ENCODE results near the gene TACC2.
"Not testable (repeated sequence)": the region's sequence is repeated elsewhere in the genome, so short reads cannot be mapped to it uniquely, and the experiment has no call there.

Gene TACC2

DNA sequence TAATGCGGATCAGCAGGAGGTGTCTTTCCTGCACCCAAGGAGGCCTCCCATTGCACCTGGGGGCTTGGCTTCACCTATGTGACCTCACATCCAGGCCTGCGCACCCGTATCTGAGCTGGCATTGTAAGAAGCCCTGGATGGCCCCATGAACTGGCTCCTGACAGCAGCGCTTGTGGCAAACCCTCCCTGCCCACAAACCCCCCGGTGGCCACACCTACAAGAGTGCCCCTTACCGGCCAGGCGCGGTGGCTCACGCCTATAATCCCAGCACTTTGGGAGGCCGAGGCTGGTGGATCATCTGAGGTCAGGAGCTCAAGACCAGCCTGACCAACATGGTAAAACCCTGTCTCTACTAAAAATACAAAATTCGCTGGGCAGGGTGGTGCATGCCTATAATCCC, 107.2 kb downstream of the TACC2 start:
- DNase-seq: not testable (repeated sequence)

DNA sequence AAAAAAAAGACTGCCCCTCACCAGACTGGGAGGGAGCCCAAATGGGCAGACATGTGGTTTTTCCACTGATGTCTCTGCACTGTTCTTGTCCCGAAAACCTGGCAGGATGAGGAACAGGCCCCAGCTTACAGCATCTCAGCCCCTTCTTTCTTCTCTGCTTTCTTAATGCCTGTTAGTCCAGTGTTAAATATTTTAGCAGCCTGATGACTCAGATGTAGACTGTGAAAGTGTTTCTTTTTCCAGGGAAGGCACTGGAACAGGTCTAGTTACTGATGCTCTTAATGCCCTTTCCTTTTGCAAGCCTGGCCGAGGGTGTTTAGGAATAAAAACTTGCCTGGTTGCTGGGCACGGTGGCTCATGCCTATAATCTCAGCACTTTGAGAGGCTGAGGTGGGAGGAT, 107.7 kb downstream of the TACC2 start:
- no peak for DNase-seq

DNA sequence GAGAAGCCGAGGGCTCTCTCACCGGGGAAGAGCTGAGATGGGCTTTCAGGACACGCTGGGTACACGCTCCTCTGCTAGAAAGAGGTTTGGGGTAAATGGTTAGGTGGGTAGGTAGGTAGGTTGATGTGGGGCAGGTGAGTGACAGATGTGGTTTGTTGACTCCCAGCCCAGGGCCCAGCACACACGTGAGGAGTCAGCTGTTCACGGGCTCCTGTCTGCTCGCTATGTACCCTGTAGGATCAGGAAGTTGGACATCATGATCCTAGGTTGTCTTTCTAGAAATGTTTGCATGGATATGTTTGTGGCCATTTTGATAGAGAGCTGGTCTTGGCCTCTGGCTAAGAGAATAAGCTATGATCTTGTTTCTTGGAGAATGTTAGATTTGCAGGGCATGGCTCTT, 109.0 kb downstream of the TACC2 start:
- DNase-seq: no peak

DNA sequence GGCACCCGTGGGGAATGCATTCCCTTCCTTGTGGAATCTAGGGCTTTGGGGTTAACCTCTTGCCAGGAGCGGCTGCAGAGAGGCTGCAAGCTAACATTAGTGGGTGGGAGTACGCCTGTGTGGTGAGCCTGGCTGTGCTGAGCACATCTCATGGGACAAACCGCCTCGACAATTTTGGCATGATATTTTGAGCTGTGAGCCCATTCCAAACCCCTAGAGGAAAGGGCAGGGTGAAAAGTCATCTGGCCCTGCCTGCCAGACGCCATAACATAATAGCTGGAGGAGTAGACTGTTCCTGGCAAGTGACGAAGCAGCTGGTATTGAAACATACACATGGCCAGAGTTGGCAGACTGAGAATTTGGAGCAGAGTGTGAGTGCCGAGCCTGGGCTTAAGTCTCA, 110.0 kb downstream of the TACC2 start:
- DNase-seq: no peak

DNA sequence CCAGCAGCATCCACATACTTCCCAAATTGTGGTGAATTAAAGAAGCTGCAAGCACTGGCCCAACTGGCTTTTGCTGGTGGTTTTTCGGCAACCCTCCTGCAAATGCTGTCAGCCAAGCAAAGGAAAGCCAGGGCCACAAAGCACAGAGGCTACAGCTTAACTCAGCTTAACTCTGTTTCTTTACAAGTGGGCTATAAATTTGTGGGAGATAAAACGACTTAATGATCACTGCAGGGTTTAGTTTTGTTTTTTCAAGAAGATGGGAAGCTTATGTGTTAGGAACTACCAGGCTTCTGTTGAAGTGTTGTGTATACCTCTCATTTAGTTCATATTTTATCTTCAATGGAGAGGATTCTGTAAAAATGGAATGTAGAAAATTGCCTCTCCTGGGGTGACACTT, 110.6 kb downstream of the TACC2 start:
- no peak for DNase-seq

DNA sequence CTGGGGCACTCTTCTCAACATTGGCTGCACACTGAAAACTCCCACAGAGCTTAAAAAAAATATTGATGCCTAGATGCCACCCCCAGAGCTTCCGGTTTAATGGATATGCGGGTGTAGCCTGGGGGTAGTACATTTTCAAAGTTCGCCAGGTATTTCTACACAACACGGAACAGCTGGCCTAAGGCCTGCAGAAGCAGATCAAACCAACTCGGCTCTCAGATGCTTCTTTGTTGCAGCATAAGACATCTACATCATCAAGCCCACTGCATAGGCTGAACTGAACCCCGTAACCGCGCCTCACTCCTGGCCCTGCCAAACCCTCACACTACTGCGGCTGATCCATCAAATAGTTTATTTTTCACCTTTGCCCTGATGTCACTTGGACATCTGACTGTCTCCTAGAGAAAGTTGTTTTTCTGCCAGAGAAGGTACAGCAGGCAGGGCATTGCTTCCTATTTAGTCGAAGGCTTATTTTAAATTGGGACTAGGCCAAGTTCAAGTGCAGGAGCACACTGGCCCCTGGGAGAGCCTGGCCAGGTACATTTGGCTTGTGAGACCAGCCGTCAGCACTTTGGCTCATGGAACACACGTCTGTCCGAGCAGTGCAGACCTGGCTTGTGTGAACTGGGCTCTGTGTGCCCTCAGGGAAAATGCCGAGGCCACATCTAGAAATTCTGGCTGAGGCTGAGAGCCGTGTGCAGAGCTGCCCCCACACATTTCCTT, 113.3 kb downstream of the TACC2 start:
- DNase-seq: no peak

DNA sequence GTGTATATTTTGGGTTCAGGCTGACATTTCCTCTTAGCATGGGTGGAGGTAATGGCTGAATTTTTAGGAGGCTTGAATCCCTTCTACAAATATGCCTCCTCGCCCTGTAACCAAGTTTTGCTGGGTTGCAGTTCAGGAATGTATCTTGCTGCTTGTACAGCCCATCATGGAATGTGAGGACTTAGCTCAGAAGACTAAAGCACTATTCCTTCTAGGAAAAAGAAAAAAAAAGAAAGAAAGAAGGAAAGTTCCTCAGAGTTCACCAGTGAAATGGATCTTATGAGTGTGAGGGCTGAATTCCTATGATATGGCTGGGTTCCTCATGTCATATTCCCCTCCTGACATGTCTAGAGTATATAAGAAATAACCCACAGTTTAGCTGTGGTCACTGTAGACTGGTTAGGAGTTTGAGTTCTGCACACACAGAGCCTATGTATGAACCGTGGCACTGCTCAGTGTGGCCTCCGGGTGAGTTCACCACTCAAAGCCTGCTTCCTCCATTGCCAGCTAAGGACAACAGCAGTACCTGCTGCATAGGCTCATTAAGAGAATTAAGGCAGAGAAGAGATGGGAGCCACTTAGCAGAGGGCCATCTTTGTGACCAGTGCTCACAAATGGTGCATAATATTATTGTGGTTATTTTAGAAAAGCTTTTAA, 114.0 kb downstream of the TACC2 start:
- DNase-seq: no peak

DNA sequence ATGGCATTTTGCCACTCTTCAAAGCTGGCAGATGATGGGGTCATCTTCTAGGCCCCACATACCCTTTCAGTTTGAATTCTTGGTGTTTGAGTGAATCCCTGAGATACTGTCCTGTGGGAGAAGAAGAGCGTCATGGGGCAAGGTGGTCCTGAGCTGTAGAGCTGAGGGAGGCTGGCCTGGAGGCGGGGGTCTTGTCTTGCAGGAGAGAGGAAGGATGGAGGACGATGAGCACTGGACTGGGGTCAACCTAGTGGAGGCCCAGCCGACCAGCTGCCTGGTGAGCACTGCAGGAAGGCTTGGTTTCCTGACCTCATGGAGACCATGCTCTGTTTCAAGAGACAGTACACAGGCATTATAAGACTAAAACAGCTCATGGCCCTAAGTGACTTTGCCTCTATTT, 114.6 kb downstream of the TACC2 start:
- no peak for DNase-seq

DNA sequence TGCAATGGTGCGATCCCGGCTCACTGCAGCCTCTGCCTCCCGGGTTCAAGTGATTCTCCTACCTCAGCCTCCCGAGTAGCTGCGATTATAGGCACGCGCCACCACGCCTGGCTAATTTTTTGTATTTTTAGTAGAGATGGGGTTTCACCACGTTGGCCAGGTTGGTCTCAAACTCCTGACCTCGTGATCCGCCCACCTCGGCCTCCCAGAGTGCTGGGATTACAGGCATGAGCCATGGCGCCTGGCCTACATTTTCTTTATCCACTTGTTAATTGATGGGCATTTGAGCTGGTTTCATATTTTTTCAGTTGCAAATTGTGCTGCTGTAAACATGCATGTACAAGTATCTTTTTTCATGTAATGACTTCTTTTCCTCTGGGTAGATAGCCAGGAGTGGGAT, 119.8 kb downstream of the TACC2 start:
- not testable (repeated sequence) for DNase-seq

DNA sequence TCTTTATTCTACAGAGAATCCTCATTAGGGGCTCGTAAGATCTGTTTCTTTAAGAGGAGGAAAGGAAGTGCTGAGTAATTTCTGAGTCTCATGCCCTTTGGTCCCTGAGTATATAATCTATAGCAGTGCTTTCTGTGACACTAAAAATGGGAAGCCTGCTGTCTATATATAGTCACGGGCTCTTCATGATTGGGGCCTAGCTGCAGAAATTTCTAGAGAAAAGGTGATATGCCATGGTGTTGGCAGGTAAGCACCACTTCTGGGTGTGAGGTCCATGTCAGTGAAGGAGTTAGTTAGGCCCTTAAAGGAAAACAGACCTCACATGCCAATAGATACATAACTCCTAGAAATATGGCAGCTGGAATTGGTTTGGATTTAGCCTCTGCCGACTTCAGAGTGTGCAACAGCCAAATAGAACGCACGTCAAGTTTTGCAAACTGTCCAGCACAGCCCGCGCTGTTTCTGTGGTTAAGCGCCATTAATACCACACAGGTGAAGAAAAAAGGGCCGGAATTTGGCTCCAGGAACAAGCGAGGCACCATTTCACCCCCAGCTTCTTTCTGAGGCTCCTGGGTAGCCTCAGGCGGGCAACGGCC, 123.2 kb downstream of the TACC2 start:
- no peak for DNase-seq

DNA sequence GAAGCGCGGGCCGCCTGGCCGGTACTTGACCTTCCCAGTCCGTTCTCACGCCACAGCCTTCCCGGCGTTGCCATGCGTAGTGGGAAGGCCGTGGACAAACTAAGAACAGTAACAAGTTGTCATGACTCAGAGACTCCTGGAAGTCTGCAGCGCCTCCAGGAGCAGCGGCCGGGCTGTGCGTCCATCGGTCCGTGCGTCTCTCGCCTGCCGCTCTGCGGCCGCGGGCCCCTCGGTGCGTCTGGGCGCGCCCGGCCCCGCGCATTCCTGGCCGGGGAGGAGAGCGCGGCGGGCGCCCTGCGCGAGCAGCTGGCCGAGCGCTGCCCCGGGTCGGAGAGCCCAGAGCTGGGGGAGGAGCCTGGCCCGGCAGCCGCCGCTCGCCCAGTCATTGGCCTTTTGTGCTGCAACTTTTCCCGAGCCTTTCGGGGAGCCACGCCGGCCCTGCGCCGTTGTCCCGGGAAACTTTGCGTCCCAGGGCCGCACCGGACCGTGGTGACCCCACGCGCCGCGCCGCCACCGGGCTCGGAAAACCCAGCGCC, 123.7 kb downstream of the TACC2 start:
- DNase-seq: peak; percentile 30

DNA sequence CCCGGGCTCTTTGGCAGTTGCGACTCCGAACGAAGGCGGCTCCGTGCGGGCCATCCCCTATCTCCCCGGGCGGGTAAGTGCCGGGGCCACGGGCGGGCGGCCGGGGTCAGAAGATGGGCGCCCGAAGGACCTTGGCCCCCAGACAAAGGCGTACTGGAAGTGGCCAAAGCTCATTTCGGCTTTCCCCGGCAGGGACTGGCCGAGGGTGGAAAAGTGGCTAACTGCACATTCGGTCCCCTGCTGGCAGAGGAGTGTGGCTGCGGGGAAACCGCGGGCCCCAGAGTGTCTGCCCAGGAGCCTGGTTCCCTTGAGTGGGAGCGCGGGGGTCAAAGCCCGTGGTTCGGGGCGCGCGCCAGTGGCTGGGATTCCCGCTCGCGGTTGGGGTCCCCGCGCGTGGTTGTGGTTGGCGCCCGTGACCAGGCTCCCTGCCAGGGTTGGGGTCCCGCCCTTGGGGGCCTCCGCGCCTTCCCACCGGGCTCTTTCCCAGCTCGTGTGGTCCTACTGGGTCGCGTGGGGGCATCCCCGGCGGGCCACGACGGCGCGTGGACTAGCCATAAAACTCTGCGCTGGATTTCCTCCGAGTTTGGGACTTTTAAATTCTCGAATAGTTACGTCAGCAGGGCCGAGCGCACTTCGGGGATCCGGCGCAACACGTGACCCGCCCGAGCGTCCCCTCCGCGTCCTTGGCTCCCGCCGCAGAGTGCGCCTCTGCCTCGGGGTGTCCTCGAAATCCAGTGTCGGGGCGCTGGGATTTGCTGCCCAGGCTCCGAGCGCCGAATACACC, 124.4 kb downstream of the TACC2 start:
- DNase-seq: peak; percentile 41

DNA sequence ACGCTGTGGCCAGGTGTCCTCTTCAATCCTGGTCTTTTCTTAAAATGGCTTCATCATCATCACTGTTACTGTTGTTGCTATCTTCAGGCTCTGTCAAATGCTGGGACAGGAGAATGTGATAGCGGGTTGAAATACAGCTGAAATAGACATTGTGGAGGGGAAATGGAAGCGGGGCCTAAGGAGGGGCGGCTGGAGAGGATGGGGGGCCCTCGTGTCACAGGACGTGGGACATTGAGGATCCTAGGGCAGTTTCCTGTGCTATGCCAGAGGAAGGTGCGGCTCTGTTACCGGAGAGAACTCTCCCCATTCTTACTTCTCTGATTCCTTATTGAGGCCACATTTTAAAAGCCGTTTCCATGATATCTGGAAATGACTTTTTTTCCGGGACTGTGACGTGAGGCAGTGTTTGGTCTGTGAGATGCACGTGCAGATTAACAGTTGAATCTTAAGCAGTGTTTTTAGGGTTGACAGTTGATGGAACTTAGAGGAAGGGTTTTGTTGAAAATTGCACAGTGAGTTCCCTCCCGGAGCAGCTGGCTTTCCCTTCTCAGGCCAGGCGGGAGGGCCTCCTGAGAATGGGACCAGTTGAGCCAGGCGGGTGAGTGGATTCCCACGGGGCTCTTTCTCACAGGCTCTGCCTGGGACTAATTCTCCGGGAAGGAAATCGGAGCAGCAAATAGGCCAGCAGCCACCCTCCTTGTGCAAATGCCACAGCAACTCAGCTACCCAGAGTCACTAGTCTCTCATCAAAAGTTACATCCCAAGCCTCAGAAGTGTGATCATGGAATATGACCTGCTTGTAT, 125.2 kb downstream of the TACC2 start:
- DNase-seq: no peak

DNA sequence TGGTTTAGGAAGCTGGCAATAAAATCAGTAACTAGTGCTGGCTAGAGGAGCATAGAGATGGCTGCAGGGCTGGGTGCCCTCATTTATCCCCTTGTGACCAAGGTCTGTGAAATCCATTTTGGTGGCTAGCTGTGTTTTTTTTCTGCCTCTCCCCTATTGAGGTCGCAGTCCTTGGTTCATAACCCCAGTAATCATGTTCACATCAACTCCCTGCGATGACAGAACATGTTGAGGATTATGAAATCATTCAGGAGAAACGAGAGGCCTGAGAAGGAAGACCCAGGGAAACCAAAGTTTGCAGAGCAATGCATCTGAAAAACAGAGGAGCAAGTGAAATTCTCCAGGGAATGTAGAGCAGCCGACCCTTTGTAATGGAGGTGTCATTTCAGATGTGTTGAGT, 126.9 kb downstream of the TACC2 start:
- no peak for DNase-seq

DNA sequence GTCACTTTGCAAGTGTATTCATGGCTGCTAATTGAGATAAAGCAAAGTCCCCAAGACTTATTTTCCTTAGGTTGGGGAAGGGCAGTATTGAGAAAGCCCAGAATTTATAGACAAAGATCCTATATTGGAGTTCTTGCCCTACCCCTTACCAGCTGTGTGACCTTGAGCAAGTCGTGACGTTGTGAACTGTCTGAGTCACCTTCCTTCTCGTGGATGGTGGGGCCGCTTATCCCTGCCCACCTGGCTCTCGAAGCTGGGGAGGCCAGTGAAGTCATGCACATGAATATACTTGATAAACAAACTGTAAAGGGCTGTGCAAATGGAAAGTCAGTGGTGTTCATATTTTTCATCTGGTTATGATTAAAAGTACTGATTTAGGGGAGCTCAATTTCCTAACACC, 127.4 kb downstream of the TACC2 start:
- no peak for DNase-seq

DNA sequence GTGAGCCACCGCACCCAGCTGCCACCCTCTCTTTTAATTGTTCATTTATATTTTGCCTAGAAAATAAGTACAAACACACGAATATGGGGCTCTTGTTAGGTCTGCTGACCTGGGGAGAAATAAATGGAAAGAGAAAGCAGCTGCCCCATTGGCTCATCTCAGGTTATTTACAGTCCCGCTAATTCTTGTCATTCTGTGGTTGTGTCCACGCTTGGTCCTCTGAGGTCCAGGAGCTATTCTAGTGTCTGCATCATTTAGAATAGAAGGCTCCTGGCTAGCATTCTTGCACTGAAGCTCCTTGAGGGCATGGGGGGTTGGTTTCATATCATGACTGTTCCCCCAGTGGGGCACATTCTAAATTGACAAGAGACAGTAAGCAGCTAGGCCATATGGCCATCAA, 128.5 kb downstream of the TACC2 start:
- DNase-seq: no peak

DNA sequence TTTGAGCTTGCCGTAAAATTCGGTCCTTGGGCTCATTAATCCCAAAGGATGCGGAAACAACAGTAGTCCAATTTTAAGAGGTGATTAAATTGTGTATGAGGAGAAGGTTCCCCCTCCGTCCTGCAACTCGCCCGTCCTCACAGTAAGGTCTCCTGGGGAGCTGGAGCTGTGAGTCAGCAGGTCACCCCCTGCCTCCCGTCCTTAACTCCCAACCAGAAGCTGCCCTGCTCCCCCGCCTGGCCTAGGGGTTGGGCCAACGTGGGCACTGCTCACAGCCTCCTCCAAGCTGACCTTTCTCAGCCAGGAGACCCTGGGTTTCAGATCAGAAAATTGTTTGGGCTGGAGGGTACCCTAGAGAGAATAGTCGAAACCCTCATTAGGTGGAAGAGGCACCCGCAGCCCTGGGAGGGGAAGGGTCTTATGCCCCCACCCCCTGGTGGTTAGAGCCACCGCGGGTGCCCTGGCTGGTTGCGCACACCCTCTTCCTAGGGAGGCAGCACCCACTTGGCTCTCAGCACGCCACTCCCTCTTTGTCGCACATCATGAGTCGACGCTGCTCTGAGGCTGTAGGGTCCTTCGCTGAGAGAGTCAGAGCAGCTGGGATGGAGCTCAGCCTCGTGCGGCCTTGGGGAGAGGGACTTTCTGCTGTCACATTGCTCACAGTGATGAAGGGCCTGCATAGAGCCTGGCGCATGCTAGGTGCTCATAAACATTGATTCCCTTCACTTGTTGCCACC, 131.2 kb downstream of the TACC2 start:
- DNase-seq: no peak

DNA sequence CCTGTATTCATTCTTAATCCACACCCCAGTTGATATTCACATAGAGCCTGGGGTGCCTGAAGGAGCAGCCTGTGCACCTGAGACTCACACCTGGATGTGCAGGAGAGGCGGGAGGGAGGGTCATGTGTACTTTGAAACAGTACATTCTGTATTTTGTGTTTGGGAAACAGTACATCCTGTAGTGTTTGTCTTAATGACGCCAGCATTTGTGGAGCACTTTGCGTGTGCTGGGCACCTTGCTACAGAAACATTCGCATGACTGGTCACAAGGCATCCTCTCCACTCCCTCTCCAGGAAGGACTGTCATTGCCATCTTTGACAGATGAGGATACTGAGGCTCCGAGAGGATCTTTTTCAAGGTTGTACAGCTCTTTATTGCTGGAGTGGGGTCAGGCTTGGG, 132.1 kb downstream of the TACC2 start:
- no peak for DNase-seq

DNA sequence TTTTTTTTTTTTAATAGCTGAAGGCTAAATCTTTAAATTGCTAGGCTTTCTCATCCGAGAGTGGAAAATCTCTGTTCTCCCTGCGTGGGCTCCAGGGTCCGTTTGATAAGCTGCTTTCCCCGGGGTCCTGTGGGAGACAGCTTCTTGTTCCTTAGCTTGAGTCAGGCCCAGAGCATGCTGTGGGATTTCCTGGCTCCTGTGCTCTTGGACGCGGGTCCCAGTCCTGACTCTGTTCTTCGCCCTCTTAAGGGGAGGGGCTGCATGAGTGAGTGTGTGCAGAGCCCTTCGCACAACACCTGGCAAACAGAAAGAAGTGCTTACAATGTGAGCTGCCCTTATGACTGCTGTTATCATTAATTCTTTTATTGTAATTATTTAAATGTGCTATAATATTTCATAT, 133.5 kb downstream of the TACC2 start:
- no peak for DNase-seq

DNA sequence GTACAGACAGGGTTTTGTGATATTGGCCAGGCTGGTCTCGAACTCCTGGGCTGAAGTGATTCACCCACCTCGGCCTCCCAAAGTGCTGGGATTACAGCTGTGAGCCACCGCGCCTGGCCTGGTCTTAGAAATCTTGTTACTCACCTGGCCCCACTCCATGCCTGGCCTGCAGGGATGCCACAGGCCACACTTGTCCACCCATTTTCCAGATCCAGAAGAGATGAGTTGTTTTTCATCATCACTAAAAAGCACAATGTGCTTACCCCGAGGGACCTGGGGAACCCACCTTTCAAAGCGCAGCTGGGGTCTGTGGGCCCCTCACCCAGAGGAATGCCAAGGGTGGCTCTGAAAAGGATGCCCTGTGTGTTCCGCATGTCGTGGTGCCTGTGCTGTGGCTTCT, 134.2 kb downstream of the TACC2 start:
- no peak for DNase-seq

DNA sequence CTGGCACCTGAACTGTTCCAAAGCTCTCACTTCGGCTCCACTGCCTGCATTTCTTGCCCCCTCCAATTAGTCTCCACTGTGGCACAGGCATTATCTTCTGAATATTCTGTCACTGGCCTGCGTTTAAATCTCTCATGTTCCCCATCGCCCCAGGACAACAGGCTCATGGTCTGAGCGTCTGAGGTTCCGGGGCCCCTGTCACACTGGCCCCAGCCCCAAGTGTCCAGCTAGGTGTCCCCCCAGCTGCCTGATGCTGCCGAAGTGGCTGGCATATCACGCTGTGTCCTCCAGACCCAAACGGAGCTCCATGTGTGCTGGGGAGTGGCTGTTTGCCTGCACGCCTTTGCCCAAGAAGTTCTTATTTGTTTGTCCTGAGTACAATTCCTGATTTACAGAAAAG, 135.4 kb downstream of the TACC2 start:
- no peak for DNase-seq

DNA sequence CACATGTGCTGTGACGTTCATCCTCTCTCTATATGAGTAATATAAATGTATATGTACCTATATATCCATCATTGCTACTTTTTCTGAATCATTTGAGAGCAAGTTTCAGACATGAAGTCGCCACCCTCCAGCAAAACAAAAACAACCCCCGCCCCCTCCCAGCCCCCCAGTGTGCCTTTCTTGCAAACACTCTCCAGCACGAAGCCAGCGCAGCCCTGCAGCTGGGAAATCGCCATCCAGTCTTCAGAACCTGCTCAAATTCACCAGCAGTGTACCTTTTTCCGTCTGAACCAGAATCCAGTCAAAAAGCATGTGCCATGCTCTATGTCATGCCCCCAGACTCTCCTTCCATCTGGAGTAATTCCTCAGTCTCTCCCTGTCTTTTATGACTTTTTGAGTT, 135.8 kb downstream of the TACC2 start:
- no peak for DNase-seq
